ENCODE results near the gene EXTL1.

Gene EXTL1

DNA sequence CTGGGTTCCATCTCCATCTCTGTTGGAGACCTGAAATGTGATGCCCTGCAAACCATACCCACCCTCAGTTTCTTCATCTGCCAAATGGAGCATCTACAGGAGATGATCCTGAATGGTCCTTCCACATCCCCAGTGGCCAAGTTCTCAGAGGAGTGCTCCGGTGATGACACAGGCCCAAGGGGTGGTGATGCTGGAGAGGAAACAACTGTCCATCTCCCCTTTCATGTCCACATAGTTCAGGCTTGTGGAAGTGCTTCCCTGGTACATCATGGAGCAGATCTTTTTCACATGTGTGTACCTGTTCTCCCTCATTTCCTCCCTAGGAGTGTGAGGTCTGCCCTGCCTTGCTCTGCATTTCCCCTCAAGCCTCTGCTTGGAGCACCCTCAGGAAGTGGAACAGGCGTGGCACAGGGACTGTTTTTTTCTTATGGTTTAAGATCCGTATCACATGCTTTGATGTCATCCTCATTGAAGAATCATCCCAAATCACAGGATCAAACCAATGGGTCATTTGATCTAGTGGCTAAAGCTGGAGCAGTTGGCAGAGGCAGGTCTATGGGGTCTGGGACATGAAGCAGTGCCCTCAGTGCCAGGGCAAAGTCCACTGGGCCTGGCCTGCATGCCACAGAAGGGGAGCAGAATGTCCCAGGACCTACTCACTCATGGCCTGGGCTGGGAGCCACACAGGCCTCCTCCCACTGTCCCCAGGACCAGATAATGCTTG, 54.0 kb downstream of the EXTL1 start:
- DNase-seq, result no peak

GRCh38 chr1:26077524-26077923, 55.9 kb downstream of the EXTL1 start:
- no peak for DNase-seq

DNA sequence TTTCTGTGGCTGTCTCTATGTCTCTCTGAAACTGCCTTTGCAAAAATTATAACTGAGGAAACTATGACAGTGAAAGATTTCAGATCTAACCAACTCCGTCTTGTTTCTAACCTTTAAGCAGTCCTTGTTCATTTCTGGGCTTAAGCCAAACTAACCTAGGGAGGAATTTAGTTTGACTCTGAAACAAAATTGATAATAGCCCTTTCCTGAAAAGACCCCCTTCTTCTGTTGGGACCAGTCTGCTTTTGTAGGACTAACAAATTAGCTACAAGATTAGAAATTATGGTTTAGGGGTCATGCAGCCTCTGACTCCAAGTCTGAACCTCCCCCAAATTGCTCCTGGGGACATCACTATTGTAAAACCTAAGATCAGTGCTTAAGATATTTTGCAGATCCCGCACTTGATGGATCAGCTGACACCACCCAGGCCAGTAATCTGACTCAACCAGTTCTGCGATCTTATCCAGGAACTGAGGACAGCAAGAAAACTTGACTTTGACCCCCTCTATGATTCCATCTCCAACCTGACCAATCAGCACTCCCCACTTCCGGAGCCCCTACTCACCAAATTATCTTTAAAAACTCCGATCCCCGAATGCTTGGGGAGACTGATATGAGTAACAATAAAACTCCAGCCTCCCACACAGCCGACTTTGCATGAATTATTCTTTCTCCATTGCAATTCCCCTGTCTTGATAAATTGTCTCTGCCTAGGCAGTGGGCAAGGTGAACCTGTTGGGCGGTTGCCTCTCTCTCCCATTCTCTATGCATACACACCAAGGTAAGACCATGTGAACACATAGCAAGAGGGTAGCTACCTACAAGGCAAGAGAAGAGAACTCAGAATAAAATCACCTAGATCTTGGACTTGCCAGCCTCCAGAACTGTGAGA, 57.0 kb downstream of the EXTL1 start:
- DNase-seq, result no peak

GRCh38 chr1:26079178-26079563, 57.6 kb downstream of the EXTL1 start:
- DNase-seq, result no peak

DNA sequence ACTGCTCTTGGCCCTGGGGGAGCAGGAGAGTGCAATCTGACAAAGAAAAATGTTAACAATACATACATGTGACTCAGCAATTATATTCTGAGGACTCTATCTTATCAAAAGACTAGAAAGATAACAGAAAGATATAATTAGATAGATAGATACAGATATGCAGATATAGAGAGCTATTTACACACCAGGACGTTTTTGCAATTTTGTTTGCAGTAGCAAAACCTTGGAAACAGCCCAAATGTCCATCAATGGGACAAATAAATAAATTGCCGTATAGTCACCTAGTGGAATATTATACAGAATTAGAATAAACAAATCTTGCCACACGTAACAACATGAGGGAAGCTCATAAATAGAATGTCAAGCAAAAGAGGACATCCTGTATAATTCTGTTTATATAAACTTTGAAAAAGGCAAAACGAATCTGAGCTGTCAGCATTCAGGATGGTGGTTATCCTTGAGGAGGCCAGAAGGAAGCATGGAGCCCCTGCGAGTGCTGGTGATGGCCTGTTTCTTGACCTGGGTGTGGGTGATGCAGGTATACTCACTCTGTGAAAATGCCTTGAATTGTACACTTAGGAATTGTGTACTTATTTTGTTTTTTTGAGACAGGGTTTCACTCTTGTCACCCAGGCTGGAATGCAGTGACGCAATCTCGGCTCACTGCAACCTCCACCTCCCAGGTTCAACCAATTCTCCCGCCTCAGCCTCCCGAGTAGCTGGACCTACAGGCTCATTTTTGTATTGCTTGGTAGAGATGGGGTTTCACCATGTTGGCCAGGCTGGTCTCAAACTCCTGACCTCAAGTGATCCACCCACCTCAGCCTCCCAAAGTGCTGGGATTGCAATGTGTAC, 58.6 kb downstream of the EXTL1 start:
- no peak for DNase-seq

- DNase-seq, result no peak
Measured at GRCh38 chr1:26081267-26082019, 59.9 kb downstream of the EXTL1 start.

DNA sequence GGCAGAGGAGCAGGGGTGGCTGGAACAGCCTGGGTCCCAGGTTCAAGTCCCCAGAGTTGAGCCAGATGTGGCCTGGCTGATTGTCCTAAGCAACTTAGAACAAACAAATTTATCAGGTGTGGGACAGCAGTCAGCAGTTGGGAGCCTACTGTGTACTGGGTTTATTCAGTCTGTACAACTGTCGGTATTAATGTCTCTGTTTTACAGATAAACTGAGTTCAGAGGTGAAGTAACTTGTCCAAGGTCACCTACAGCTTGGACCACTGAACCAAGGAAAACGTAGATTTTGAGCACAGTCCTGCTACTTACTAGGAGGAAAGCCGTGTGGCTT, 60.4 kb downstream of the EXTL1 start:
- DNase-seq, result no peak

GRCh38 chr1:26083208-26083607, 61.6 kb downstream of the EXTL1 start:
- DNase-seq, result no peak

DNA sequence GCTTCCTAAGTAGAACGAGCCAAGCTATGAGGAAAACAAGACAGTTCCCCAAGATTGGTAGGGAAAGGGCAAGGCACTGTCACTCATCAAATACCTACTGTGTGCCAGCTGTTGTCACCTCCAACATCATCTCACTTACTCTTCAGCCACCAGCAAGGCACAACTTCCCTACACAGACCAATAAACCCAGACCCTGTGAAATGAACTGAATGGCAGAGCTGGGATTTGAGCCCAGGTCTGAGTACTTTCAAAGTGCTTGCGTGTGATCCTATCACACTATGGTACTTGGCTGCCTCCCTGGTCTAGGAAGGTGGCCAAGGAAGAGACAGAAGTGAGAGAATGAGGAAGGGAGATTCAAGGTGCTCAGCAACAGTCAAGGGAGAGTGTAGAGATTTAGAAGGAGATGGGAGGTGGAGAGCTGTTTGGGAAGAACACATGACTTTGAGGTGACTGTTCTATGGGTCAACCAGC, 62.6 kb downstream of the EXTL1 start:
- DNase-seq, result no peak

GRCh38 chr1:26084844-26085243, 63.3 kb downstream of the EXTL1 start:
- DNase-seq, result no peak

Measured in fibroblast of skin of back (primary cell).